Stimulated activated CD4-positive, alpha-beta T cell treated with anti-CD3 and anti-CD28 coated beads, Interleukin-4, amount 100 ng/mL, for 4 hours (primary cell): ENCODE results near the gene TTC34.
"Not testable (repeated sequence)": the region's sequence is repeated elsewhere in the genome, so short reads cannot be mapped to it uniquely, and the experiment has no call there.

Source experiments
- DNase-seq, 2 experiments: peaks; one replicate each; pipeline ENCODE4 v3.0.0-alpha.2; 2020

TTC34 gene

DNA sequence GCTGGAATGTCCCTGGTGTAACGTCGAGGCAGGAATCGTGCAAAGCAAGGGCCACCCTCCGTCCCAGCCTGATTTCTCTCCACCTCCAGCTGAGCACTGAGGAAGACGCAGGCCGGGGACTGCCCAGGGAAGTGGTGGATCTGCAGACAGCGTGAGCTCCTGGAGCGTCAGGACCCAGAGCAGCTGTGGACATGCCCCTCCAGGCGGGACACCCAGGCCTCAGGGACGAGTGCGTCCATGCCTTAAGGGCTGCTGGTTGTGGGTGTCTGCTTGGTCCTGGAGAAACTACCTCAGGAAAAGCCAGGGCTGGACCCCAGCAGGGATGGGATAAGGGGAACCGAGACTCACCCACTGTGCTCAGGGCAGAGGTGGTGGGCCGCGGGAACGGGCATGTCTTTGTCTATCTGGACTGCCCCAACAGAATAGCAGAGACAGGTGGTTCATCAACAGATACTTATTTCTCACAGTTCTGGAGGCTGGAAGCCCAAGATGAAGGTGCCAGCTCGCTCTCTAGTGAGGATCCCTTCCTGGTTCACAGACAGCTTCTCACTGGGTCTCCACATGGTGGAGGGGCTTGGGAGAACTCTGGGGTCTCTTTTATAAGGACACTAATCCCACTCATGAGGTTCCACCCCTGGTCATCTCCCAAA lies 162.9 kb downstream of the TTC34 start:
- no peak for DNase-seq

DNA sequence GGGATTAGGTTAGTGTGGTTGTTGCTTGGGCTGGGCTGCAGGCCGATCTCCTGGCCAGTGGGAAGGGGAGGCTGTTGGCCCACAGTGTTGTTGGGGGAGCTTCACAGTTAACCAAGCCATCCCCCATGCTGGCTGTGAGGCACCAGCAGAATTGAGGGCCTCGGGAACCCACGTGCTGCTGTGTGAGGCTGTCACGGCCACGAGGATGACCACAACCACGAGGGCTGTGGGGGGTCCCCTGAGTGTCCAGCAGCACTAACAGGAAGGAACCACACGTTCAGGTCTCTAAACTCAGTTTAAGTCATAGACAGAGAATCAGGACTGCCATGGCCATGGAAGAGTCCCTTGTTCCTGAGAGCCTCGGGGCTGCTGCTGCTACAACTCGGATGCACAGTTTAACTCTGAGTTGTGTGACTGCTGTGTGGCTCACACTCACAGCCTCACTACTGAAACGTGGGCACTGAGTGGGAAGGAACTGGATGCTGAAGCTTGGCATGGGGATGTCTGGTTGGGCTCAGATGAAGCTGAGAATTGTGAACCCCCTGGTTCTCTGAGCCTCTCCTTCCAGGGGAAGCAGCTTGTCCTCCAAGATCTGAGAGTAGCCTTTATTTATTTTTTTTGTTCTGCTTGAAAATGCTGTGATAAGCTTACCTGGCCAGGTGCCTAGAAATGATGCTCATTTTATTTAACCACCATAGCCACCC lies 163.9 kb downstream of the TTC34 start:
- no peak for DNase-seq

DNA sequence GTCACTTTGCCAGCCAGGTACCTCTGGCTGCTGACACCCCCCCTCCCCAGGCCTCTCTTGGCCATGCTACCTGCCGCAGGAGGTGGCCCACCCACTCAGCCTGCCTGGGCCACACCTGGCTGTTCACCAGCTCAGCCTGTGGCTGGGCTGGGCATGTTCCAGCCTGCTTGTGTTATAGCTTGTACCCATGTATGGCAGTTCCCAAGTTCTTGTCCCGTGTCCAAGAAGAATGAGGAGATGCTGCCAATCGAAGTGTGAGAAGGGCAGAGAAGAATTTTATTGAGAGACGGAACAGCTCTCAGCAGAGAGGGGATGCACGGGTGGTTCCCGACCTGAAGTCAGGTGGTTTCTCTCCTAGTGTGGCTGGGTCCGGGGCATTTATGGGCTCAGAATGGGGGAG lies 164.8 kb downstream of the TTC34 start:
- DNase-seq = no peak

- DNase-seq = no peak
Measured at GRCh38 chr1:2635361-2636010, 166.0 kb downstream of the TTC34 start.

GRCh38 chr1:2633936-2634491 lies 167.5 kb downstream of the TTC34 start:
- no peak for DNase-seq

GRCh38 chr1:2633366-2633935 lies 168.0 kb downstream of the TTC34 start:
- DNase-seq = no peak

DNA sequence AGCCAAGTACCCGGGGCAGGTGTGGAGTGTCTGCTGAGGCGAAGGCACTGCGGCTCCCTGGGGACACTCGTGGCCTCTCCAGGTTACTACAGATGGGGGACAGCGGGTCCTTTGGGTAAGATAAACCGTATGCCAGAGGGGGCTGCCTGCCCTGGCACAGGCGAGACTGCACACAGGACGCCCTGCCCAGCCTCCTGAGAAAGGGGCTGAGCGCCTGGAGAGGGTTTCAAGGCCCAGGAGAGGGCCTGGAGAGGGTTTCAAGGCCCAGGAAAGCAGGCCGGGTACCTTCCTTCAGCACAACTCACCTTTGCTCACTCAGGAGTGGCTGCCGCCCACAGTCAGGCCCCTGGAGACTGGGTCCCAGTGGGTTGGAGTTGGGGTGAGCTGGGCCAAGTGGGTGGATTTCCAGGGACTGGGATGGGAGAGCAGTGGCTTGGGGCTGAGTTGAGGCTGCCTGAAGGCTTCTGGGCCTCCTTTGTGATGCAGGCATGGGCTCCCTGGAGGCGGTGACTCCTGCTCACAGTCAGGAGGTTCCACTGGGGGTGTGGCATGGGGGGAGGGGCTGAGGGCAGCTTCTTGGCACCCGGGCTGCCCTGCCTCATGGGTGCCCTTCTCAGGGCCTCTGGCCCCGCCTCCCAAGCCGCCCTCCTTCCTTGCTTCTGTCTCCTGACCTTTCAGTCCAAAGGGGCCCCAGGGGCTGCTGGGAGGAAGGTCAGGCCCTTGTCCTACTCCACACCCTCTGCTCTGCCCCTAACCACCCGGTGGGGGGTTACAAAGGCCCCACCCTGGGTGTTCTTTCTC lies 168.7 kb downstream of the TTC34 start, which contains the start of gene MMEL1:
TSS of gene MMEL1 (minus strand) at position 456 of the 801 bp plus-strand sequence. CDS start 3,532 bp downstream, outside the sequence.
- DNase-seq = no peak

DNA sequence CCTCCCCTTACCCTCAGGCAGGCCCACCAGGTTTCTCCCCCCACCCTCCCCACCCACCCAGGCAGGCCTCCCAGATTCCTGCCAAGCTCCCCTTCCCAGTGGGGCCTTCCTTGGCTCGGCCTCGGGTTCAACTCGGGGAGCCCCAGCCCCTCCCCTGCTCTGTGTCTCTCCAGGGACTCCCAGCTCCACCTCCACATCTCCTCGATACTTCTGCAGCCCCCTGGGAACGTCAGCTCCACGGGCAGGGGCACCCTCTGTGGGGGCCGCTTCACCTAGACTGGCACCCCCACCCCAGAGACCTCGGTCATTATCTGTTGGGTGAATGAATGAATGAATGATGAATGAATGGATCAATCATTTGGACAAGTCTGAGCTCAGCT lies 169.5 kb downstream of the TTC34 start:
- DNase-seq = no peak

GRCh38 chr1:2631136-2632050 lies 170.1 kb downstream of the TTC34 start:
- DNase-seq = no peak

DNA sequence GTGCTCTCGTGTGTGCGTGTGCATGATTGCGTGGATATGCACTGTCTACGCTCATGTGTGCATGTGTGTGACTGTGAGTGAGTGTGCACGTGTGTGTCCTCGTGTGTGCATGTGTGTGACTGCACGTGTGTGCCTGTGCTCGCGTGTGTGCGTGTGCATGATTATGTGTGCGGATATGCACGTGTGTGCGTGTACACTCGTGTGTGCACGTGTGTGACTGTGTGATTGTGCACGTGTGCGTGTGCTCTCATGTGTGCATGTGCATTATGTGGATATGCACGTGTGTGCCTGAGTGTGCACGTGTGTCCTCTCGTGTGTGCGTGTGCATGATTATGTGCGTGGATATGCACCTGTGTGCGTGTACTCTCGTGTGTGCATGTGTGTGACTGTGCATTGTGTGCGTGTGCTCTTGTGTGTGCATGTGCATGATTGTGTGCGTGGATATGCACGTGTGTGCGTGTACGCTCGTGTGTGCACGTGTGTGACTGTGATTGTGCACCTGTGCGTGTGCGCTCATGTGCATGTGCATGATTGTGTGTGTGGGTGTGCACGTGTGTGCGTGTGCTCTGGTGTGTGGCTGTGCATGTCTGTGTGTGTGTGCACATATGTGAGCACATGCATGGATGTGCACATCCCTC lies 170.9 kb downstream of the TTC34 start:
- DNase-seq = no peak

- DNase-seq = no peak
Measured at GRCh38 chr1:2629627-2630497, 171.6 kb downstream of the TTC34 start.

- no peak for DNase-seq
Measured at GRCh38 chr1:2628933-2629626, 172.4 kb downstream of the TTC34 start.

DNA sequence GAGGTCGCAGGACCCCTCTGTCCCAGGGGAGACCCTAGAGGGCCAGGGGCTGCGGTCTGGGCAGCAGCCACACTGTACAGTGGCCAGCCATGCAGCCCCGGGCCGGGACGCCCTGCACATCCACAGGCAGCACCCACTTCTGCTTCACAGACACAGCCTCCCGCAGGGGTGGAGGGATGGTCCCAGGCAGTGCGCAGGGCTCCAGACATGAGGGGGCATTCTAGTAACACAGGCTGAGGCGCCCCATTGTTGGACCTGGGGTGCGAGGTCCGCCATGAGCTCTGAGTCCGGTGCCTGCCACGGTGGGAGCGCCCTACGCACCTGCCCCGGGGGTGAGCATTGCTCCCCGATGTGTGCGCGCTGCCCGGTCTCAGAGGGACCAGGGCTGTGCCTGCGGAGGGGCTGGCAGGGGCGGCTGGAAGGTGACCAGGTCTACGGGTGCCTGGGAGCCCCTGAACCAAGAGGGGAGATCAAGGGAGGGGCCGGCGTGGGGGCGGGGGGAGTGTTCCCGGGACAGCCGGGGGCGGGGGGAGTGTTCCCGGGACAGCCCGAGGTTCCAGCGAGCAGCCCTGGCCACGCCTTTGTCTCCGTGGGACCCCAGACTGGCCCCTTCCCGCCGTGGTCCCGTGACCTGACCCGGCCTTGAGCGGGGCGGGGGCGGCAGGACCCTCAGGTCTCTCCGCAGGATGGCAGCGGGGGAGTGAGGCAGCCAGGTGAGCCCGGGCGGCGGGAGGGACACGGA lies 173.1 kb downstream of the TTC34 start:
- no peak for DNase-seq

DNA sequence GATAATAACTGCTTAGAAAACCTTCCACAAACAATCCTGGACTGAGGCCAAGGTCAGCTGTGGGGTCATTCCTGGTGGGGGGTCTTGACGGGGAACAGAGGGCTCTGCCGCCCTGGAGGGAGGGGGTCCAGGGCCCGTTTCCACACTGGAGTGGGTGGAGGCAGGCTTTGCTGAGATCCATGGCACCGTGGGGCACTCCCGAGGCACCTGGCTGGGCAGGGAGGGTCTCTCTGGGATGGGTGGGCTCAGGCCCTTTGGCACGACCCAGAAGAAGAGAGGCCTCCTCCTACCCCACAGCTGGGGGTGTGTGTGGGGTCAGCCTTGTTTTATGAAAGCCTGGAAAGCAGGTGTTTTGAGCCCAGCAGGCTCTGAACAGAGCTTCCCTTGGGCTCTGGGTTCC lies 173.7 kb downstream of the TTC34 start:
- DNase-seq = no peak

- DNase-seq = not testable (repeated sequence)
Measured at GRCh38 chr1:2625748-2626147, 175.7 kb downstream of the TTC34 start.

GRCh38 chr1:2625311-2625710 lies 176.2 kb downstream of the TTC34 start:
- no peak for DNase-seq

- no peak for DNase-seq
Measured at GRCh38 chr1:2624735-2625300, 176.7 kb downstream of the TTC34 start.
